NCI-H1436 (cell line): ENCODE results near the gene LIMS1.
"Not testable (repeated sequence)": the region's sequence is repeated elsewhere in the genome, so short reads cannot be mapped to it uniquely, and the experiment has no call there.

ENCODE experiments used
- DNase-seq: peaks from one replicate; lab custom pipeline; 2025; lab: John Stamatoyannopoulos, UW

LIMS1 gene

GRCh38 chr2:108634576-108635160 lies 100.4 kb downstream of the LIMS1 start:
- no peak for DNase-seq

- no peak for DNase-seq
Measured at GRCh38 chr2:108635630-108636354, 101.5 kb downstream of the LIMS1 start.

GRCh38 chr2:108637304-108637669 lies 103.0 kb downstream of the LIMS1 start:
- no peak for DNase-seq

GRCh38 chr2:108640731-108641130 lies 106.5 kb downstream of the LIMS1 start:
- no peak for DNase-seq

GRCh38 chr2:108641756-108642155 lies 107.5 kb downstream of the LIMS1 start:
- DNase-seq, result no peak

GRCh38 chr2:108643261-108643849 lies 109.1 kb downstream of the LIMS1 start:
- DNase-seq, result no peak

- DNase-seq, result not testable (repeated sequence)
Measured at GRCh38 chr2:108643862-108644261, 109.6 kb downstream of the LIMS1 start.

GRCh38 chr2:108644446-108644845 lies 110.2 kb downstream of the LIMS1 start:
- not testable (repeated sequence) for DNase-seq

GRCh38 chr2:108648796-108649195 lies 114.5 kb downstream of the LIMS1 start:
- not testable (repeated sequence) for DNase-seq

GRCh38 chr2:108650465-108650864 lies 116.2 kb downstream of the LIMS1 start:
- DNase-seq, result not testable (repeated sequence)

GRCh38 chr2:108651468-108651867 lies 117.2 kb downstream of the LIMS1 start:
- not testable (repeated sequence) for DNase-seq

- DNase-seq, result not testable (repeated sequence)
Measured at GRCh38 chr2:108652187-108652931, 118.1 kb downstream of the LIMS1 start.

- not testable (repeated sequence) for DNase-seq
Measured at GRCh38 chr2:108653425-108653824, 119.2 kb downstream of the LIMS1 start.

- DNase-seq, result not testable (repeated sequence)
Measured at GRCh38 chr2:108653849-108654248, 119.6 kb downstream of the LIMS1 start.

GRCh38 chr2:108654521-108655125 lies 120.4 kb downstream of the LIMS1 start:
- not testable (repeated sequence) for DNase-seq

- DNase-seq, result not testable (repeated sequence)
Measured at GRCh38 chr2:108655270-108655669, 121.0 kb downstream of the LIMS1 start.

GRCh38 chr2:108656282-108656681 lies 122.0 kb downstream of the LIMS1 start:
- not testable (repeated sequence) for DNase-seq

GRCh38 chr2:108657517-108657916 lies 123.2 kb downstream of the LIMS1 start:
- not testable (repeated sequence) for DNase-seq

- DNase-seq, result not testable (repeated sequence)
Measured at GRCh38 chr2:108658553-108658952, 124.3 kb downstream of the LIMS1 start.

GRCh38 chr2:108661493-108661892 lies 127.2 kb downstream of the LIMS1 start:
- DNase-seq, result not testable (repeated sequence)

- not testable (repeated sequence) for DNase-seq
Measured at GRCh38 chr2:108662207-108662612, 127.9 kb downstream of the LIMS1 start.

- DNase-seq, result not testable (repeated sequence)
Measured at GRCh38 chr2:108663346-108663745, 129.1 kb downstream of the LIMS1 start.
